GM19452 (cell line): Measurements from ENCODE around the gene BLTP2.
A peak's percentile ranks its signal among the peaks of the same experiment; 100 is the strongest.
"Not testable (repeated sequence)": the region's sequence is repeated elsewhere in the genome, so short reads cannot be mapped to it uniquely, and the experiment has no call there.

ENCODE experiments used
- ATAC-seq: cut with Tn5 transposase; IDR thresholded peaks from one replicate; pipeline ENCODE4 v1.9.1; 2021; ENCODE audit not compliant: unreplicated experiment

The BLTP2 gene

DNA sequence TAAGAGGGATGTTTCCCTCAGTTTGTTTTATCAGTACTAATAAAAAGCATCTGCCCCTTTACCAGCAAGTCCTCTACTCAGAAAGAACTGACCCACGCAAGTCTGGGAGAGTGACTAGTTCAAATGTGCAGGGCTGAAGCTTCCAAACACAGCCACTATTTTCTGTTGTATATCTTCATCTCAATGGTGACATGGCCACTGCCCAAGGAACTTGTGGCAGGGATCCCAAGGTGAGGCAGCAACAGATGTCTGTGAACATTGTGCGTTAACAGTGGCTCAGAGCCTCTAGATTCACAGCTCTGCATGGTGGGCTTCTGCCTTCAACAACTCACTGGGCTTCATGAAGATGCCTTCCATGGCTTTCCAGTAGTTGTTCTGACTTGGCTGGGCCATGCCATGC is 3.7 kb upstream of the BLTP2 start:
- no peak for ATAC-seq

- no peak for ATAC-seq
Observed at GRCh38 chr17:28646039-28646754, 1.2 kb upstream of the BLTP2 start.

DNA sequence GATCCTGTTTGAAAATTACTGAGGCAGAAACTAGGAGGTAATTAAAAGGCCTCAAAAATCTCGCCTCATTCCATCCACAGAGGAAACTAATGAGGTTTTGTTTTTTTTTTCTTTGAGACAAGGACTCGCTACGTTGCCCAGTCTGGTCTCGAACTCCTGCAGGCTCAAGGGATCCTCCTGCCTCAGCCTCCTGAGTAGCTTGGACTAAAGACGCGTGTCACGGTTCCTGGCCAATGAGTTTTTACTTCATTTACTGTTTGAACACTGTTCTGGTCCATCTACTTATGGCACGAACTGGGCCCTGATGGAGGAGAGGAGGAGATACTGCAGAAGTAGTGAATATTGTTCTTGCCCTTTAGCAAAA is 600 bp upstream of the BLTP2 start:
- no peak for ATAC-seq

DNA sequence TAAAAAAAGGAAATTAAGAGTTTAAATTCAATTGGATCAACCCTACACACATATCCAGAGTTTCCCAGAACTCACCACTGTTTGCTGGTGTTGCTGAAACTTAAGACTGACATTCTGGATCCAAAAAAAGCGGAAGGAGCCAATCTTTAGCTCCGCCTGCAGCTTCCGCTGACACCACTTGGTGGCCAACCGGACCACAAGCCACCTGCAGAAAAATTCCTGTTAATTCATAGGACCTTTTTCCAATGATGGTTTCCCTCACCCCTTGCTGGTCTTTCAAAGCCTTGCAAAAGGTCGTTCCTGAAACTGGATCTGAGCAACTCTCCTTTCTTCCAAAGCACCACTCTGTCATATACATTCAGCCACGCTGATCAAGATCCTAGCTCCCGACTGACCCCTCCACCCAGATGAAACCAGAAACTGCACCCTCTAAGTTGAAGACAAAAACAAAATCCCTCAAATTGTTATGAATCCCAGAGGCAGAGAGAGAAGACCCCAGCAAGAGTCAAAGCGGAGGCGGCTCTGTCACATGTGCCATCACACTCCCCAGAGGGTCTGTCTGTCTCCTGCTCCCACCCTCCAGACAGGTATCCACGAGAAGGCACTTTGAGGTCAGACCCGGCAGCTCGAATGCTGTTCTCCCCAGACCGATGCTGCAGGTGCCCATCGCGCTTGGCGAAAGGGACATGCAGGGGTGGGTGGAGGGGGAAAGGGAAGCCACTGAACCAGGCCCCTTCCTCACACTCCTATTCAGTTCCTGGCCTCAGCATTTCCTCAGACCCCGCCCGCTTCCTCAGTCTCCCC is 773 bp downstream of the BLTP2 start:
- ATAC-seq, result peak; percentile 5

DNA sequence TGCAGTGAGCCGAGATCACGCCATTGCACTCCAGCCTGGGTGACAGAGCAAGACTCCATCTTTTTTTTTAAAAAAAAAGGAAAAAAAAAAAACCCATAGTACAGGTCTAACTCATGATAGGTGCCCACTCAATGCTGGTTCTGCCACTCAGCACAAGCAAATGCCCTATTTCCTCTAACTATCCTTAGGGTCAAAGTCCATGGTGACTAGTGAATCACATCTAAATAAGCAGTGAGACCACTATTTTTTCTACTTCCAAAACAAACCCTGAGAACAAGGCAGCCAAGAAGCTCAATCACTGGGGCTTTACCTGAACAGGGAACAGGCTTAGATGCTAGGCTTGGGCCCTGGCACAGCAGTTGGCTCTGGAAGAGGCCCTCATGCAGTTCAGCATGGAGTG is 3.4 kb downstream of the BLTP2 start:
- no peak for ATAC-seq

GRCh38 chr17:28635506-28635905 is 9.5 kb downstream of the BLTP2 start:
- no peak for ATAC-seq

- ATAC-seq, result no peak
Observed at GRCh38 chr17:28634206-28634865, 10.6 kb downstream of the BLTP2 start.

DNA sequence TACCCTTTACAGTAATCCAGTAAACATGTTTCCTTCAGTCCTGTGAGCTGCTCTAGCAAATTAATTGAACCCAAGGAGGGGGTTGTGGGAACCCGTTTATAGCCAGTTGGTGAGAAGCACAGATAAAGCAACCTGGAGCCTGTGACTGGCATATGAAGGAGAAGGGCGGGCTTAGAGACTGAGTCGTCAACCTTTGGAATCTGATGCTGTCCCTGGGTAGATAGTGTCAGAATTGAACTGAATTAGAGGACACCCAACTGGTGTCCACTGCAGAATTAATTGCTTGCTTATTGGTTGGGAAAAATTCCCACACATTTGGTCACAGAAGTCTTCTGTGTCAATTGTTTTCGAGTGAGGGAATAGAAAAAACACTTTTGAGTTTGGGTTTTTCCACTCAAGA is 18.1 kb downstream of the BLTP2 start:
- no peak for ATAC-seq

DNA sequence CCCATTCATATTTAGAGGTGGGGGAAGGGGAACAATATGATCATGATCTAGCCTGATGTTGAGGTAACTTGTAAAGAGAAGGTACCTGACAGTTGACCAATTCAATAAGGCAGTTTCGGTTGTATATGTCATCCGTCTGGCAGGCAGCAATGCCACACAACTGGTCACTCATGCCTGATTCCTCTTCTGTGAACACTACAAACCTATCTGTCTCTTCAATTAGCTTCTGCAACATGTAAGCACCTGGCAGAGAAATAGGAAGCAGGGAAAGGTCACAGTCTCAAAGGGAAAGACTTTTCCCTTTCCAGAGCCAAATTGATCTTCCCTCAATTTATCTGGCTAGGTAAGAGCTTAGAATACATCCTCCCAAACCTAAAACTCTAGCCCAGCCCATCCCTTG is 20.8 kb downstream of the BLTP2 start:
- no peak for ATAC-seq

DNA sequence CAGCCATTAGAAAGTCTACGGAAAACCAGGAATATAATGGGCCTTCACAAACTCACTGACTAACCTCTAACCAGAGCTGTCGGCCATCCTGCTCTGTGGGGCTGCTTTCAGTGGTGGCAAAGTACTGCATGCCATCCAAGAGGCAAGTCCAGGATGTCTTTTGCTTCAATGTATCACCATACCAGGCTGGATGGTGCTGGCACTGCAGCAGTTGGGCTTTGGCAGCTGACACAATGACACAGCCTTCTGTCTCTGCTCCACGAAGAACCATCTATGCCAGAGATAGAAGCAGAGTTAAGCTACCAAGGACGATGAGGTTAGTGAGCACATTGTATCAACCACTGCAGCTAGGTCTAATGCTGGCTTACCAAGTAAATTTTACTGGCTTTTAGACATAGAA is 21.3 kb downstream of the BLTP2 start:
- ATAC-seq, result no peak

- ATAC-seq, result no peak
Observed at GRCh38 chr17:28622186-28622585, 22.8 kb downstream of the BLTP2 start.

- ATAC-seq, result no peak
Observed at GRCh38 chr17:28620010-28620409, 24.9 kb downstream of the BLTP2 start.

GRCh38 chr17:28618464-28618863 is 26.5 kb downstream of the BLTP2 start:
- no peak for ATAC-seq

DNA sequence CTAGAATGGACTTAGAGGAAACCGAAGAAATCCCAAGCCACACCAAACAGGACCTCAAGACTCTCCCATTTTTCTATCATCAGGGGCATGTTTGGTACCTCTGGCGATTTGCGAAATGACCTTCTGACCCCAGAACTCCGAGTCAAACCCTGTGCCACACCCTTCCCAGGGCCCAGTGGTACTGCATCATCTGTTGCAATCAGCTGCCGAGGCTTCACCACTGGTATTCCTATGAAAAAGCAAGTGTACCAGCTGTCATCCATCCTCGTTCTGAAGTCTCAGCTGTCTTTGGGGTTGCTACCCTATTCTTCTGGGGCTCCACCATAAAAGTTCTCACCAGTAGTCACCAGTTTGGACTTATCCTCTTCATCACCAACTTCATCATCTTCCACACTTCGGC is 28.7 kb downstream of the BLTP2 start:
- ATAC-seq, result no peak

DNA sequence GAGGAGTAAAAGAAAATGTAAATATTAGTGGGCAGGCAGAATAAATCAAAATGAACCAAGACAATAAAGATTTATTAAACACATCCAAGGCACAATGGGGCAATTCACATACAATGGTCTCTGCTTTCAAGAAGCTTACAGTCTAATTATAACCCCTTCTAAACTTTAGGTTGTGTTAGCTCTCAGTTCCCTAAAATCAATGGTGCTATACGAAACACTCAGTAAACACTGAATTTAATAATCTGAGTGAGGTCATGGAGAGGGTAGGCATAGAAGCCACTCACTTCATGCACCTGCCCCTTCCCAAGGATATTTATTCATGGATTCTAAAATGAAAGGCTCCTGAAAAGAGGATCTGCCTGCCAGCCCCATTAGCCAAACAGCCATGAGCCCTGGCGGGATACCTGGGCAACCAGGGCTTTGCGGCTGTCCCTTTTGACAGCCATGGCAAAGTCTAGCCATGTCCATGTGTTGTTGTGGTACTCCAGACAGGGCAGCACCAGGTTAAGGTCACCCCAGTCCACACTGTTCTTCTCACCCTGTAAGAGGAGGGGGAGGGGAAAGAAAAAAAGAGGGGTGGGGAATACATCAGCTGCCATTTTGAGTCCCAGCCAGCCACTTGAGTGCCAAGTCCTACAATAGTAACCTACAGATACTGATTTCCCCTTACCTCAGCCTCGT is 29.6 kb downstream of the BLTP2 start:
- ATAC-seq, result no peak

- ATAC-seq, result no peak
Observed at GRCh38 chr17:28613931-28614381, 31.0 kb downstream of the BLTP2 start, which contains the start of gene RSKR. Gene RSKR, minus strand, starts transcription at chr17:28614185. Its CDS starts 24 bp downstream, at chr17:28614161.

DNA sequence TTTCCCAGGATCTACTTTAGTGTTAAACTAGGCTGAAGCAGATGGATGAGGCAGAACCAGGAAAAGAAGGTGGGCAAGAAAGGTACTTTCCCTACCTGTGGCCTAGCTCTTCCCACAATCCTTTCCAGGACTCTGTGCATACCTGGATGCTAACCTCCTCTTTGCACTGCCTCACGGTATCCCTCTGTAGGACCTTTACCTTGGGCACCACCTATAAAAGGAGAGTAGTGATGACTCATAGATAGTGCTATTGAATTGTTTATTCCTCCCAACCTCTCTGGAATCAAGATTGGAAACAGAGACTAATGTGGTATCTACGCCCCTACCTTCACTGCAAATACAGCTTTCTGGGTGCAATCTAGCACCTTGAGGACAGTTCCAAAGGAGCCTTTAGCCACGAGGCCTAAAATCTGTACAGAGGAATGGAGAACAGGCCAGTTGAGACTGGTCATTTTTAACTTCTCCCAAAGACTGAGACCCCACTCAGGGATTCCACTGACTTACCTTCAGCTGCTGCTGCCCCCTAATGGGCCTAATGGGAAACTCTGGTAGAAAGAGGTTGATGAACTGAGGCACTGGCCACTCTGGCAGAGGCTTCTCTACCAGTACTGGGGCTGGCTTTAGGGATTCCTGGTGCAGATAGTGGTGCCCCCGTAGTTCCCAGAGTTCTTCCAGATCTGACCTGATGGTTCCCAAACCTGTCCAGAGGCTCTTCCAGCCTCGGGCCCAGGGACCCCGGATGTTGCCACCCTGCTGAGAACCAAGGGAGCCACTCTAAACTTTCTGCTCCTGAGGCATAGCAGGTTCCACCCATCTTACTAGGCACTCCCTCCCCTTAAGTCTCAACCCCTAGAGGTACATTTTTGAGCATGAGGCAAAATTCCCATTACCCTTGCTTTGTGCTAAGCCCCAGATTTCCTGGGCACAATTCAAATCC is 31.8 kb downstream of the BLTP2 start:
- no peak for ATAC-seq

- ATAC-seq, result no peak
Observed at GRCh38 chr17:28612531-28612930, 32.4 kb downstream of the BLTP2 start.

DNA sequence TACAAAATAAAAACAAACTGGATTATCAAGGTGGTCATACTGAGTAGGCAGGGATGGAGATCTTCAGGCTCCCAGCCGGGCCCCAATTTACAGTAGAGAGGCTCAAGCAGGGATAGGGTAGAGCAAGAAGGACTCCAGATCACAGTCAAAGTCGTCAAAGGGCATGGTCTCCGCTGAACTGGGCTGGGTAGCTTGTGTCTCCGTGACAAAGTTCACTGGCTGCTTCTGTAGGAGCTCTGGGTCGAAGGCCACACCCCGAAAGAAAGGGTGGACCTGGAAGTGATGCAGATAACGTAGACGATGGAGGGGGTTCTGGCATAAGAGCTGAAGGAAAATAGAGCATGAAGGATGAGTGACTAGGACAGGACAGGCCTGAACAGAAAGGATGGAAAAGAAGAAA is 34.6 kb downstream of the BLTP2 start:
- ATAC-seq, result no peak

GRCh38 chr17:28604031-28604430 is 40.9 kb downstream of the BLTP2 start:
- ATAC-seq, result not testable (repeated sequence)
